D721Med (cell line): ENCODE results near the gene DDX46.
A peak's percentile ranks its signal among the peaks of the same experiment; 100 is the strongest.

Experiments used
- DNase-seq: peaks from one replicate; pipeline ENCODE4 v3.0.0; 2011; ENCODE audit warnings: low spot score; ENCODE audit not compliant: insufficient read length
- FAIRE-seq: peaks from 2 replicates; lab custom pipeline; 2011; peaks lifted over from hg19 to GRCh38; lab: Jason Lieb, UNC
- TF ChIP-seq, protein P1 (sequence below): IDR thresholded peaks from 2 replicates; pipeline ENCODE4 v1.5.1; 2012; ENCODE audit warnings: mild to moderate bottlenecking, control low read depth; ENCODE audit not compliant: insufficient read depth; ENCODE audit errors: missing control alignments

DDX46 gene

DNA sequence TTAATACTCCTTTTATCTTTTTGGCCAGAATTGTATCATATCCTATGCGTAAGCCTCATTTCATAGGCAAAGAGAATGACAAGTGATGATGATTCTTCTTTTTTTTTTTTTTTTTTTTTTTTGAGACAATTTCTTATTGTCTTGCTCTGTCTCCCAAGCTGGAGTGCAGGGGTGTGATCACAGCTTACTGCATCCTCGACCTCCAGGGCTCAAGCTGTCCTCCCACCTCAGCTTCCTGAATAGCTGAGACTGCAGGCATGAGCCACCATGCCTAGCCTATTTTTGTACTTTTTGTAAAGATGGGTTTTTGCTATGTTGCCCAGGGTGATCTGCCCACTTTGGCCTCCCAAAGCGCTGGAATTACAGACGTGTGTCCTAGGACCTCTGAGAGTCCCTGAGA lies 45.2 kb downstream of the DDX46 start:
- TF ChIP-seq, protein P1, sequence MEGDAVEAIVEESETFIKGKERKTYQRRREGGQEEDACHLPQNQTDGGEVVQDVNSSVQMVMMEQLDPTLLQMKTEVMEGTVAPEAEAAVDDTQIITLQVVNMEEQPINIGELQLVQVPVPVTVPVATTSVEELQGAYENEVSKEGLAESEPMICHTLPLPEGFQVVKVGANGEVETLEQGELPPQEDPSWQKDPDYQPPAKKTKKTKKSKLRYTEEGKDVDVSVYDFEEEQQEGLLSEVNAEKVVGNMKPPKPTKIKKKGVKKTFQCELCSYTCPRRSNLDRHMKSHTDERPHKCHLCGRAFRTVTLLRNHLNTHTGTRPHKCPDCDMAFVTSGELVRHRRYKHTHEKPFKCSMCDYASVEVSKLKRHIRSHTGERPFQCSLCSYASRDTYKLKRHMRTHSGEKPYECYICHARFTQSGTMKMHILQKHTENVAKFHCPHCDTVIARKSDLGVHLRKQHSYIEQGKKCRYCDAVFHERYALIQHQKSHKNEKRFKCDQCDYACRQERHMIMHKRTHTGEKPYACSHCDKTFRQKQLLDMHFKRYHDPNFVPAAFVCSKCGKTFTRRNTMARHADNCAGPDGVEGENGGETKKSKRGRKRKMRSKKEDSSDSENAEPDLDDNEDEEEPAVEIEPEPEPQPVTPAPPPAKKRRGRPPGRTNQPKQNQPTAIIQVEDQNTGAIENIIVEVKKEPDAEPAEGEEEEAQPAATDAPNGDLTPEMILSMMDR: no peak
- FAIRE-seq (no peak), DNase-seq (no peak)

DNA sequence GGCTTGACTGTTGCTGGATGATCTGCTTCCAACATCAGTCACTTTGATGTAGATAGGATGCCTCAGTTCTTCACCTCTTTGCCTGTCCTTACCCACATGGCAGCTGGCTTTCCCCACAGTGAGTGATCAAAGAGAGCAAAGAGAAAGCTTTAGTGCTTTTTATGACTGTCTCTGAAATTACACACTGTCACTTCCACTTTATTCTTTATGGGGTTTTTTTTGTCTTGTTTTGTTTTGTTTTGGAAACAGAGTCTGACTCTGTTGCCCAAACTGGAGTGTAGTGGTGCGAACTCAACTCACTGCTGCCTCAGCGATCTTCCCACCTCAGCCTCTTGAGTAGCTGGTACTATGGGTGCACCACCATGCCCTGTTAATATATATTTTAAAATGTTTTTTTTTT lies 54.8 kb downstream of the DDX46 start:
- TF ChIP-seq, protein P1: no peak
- FAIRE-seq: no peak
- DNase-seq: no peak

DNA sequence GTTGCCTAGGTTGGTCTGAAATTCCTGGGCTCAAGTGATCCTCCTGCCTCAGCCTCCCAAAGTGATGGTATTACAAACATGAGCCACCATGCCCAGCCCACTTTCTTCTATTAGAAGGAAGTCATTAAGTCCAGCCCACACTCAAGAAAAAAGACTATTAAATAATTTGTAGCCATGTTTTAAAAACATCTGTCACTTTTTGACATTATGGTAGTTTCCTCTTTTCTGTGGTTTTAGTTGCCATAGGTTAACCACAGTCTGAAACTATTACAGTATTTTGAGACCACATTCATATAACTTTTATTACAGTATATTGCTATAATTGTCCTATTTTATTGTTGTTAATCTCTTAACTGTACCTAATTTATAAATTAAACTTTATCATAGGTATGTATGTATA lies 55.2 kb downstream of the DDX46 start:
- TF ChIP-seq, protein P1: no peak
- no peak for DNase-seq
- FAIRE-seq: no peak

DNA sequence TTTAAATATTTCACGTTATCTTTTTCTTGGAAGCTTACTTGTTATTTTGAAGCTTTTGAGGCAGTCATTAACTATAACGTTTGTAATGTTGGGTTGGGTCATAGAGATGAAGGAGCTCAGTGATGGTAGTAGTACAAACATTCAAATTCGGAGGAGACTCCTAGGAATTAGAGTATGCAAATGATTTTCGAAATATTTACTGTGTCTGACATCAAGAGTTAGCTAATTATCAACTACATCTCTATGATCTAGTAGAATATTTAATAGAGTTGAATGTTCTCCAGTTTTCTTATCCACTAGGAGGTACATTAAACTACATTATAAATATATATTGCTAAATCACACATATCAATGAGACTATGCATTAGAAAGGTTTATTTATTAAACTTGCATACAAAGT lies 58.4 kb downstream of the DDX46 start:
- no peak for DNase-seq
- TF ChIP-seq, protein P1: no peak
- no peak for FAIRE-seq

DNA sequence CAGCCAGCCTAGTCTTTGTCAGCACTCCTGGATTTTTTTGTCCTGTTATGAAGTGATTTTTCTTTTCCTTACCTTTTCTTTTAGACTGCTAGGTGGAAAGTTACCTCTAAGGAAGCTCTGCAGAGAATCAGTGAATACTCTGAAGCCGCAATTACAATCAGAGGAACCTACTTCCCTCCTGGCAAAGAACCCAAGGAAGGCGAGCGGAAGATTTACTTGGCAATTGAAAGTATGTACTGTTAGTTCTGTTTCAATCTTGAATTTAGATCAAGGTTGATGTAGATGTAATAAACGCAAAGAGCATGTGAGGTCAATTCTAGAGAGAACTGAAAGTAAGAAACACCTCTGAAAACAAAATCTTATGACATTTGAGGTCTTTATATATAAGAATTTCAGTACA lies 60.2 kb downstream of the DDX46 start:
- TF ChIP-seq, protein P1: no peak
- DNase-seq (no peak), FAIRE-seq (no peak)

DNA sequence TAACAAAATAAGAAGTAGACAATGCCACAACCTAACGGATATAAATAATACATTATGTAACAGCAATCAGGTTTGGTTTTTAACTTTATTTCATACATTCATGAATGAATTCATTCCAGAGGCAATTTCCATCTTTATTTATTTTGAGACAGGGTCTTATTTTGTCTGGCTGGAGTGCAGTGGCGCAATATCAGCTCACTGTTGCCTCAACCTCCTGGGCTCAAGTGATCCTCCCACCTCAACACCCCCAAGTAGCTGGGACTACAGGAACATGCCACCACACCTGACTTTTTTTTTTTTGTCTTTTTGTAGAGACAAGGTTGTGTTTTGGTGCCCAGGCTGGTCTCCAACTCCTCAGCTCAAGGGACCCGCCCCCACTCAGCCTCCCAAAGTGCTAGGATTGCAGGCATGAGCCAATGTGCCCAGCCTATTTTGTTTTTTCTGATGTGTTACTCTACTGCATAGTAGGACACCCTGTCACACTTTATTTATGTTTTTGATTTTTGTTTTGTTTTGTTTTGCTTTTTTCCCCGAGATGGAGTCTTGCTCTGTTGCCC lies 60.9 kb downstream of the DDX46 start:
- FAIRE-seq (peak; percentile 55), DNase-seq (no peak)
- TF ChIP-seq, protein P1: no peak

DNA sequence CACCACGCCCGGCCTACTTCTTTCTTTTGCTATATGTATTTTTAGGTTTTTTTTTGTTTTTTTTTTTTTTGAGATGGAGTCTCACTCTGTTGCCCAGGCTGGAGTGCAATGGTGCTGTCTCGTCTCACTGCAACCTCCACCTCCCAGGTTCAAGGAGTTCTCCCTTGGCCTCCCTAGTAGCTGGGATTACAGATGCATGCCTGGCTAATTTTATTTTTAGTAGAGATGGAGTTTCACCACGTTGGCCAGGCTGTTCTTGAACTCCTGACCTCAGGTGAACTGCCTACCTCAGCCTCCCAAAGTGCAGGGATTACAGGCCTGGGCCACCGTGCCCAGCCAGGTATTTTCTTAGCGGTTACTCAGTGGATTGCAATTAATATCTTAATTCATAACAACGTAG lies 63.3 kb downstream of the DDX46 start:
- no peak for DNase-seq
- TF ChIP-seq, protein P1: no peak
- no peak for FAIRE-seq
